Fibroblast of skin of right biceps (primary cell): ENCODE results near the gene NEK2.
"Not testable (repeated sequence)": the region's sequence is repeated elsewhere in the genome, so short reads cannot be mapped to it uniquely, and the experiment has no call there.

Experiments
- DNase-seq: peaks from one replicate; pipeline ENCODE4 v3.0.0-alpha.2; 2013

NEK2 gene

DNA sequence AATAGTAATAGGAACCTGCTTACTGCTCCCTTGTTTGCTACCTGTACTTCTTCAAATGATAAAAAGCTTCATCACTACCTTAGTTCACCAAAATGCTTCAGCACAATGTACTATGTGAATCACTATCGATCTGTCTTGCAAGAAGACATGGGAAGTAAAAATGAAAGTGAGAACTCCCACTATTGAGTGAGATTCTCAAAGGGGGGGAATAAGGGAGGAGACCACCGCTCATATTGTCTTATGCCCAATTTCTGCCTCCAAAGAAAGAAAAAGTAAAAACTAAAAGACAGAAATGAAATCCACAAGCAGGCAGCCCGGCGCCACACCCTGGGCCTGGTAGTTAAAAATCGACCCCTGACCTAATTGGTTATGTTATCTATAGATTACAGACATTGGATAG is 18.5 kb upstream of the NEK2 start:
- not testable (repeated sequence) for DNase-seq

GRCh38 chr1:211688421-211688820 is 13.0 kb upstream of the NEK2 start:
- DNase-seq = no peak

DNA sequence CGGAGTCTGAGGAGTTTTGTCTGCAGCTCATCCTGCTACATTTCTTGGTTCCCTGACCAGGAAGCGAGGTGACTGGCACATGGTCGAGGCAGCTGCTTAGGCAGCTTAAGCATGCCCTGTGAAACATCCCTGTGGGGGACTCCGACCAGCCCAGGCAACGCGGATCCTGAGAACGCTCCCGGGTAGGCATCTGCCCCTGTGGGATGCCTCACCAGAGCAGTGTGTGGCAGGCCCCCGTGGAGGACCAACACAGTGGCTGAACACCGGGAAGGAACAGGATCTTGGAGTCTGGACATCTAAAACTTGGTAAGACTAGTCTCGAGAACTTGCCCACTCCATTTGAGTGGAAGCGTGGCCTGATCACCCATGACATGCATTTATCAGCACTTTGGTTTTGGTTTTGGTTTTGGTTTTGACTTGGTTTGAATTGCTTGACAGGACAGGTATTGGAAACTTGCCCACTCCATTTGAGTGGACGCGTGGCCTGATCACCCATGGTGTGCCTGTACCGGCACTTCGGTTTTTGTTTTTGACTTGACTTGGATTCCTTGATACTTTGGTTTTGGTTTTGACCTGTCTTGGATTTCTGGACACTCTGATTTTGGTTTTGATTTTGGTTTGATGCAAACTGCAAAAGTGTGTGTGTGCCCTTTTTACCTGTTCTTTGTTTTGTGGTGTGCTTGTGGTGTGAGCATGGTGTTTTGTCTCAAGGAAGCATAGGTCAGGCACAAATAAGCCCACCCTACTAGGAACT is 12.2 kb upstream of the NEK2 start:
- no peak for DNase-seq

- DNase-seq = no peak
Observed at GRCh38 chr1:211685823-211686222, 10.4 kb upstream of the NEK2 start.

DNA sequence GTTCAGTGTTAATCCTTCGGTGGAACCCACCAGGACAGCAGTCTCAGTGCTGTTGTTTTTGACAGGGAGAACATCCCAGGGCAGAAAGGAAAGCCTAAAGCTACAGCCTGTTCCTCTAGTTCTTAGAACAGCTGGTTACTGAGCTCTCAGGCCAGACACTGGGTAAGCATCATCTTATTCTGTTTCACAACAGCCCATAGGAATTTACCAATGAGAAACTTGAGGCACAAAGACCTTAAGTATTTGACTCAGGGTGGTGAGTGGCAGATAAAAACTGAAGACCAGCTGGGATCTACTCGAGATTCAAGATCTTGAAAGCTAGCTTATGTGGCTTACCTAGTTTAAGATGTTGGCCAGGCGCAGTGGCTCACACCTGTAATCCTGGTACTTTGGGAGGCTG is 9.4 kb upstream of the NEK2 start:
- no peak for DNase-seq

GRCh38 chr1:211684331-211684730 is 8.9 kb upstream of the NEK2 start:
- no peak for DNase-seq

DNA sequence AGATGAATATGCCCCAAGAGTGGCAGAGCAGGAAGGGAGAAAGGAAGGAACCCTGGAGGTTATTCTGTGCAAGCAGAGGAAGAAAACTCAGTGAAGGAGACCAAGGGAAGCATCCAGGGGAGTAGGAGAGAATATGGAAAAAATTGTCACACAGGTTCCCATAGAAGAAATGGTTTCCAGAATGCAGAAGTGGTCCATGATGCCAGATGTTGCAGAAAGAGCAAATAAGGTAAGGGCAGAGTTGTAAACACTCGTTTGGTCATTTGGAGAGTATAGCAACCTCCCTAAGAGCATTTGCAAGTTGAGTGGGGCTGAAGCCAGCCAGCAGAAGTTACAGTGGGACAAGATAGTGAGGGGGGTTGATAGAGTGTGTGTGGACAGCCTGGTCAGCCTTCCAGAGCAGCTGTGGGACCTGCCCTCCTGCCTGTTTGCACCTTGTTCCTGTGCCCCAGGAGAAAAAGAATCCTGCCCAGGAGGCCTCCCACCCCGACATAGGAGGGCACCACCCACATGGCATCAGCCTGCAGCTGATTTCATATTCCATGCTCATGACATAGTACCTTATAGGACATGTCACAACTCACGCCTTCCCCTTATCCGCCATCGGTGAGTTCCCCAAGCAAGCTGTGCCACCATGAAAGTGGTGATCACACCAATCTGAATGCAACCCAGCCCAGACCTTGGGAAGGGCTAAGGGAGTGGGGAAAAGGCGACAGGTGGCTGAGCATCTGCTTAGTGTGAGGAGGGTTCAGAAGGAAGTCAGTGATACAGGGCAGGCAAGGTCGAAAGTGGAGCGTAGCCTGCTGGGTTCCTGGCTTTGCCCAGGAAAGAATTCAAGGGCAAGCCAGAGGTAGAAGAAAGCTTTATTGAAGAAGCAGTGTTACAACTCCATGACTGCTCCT is 8.2 kb upstream of the NEK2 start:
- no peak for DNase-seq

- DNase-seq = peak; percentile 21
Observed at GRCh38 chr1:211682186-211682585, 6.8 kb upstream of the NEK2 start.

DNA sequence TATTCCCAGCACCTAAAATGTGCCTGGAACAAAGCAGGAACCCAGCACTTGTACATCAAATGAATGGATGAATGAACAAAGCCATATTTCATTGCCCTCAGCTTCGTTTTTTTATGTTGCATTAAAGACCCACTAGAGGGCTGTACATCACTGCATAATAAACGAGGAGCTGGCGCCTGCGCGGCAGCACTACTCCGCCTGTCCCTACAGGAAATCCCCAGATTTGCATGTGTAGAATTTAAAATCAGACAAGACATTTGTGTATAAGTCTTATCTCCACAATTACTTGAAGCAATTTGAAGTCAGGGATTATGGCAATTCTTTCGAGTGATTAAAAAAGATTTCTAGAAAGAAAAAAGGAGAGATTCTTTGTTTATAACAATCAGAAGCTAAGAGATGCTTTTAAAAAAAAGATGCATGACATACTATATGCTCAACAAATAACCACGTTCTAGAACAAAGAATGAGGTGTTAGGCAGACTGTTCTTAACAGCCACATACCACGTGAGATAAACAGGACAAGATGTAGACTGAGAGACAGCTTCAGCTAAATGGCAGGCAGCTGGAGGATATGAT is 5.4 kb upstream of the NEK2 start:
- DNase-seq = peak; percentile 83

DNA sequence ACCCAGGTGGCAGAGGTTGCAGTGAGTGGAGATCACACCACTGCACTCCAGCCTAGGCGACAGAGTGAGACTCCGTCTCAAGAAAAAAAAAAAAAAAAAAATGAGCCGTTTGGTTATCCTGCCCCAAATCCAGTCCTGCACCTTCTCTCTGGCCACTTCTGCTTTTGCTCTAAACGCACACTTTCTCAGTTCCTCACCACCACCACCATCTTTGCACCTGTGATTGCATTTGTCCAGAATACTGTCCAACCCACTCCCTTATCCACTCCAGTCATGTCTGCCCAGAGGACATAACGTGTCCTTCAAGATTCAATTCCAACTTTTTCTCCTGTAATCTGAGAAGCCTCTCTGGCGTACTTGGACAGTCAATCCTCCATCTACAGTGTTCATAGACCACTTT is 2.2 kb upstream of the NEK2 start:
- no peak for DNase-seq

- no peak for DNase-seq
Observed at GRCh38 chr1:211676761-211677160, 1.3 kb upstream of the NEK2 start.

- DNase-seq = no peak
Observed at GRCh38 chr1:211676106-211676583, 724 bp upstream of the NEK2 start.

DNA sequence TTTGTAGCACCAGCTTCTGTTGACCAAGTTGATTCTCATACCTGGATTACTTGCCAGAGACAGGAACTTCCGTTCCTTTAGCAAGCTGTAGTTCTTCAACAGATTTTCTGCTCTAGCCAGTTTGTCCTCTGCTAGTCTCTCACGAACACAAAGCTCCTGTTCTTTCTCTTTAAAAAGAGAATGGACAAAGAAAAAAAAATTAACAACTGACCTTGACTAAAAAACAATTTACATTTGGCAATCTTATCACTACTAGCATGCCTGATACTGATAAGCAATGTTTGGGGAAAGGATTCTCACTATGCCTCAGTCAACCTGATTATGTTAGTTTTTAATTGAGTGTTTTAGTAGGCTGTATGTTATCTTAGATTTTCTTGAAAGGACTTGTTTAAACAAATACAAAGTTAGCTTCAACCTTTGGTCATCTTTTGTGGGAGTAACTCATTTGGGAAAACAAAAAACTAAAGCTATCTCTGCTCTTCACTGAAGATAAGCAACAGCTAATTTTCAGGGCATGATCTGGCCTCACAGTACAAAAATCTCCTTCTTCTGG is 8.3 kb downstream of the NEK2 start:
- DNase-seq = no peak

DNA sequence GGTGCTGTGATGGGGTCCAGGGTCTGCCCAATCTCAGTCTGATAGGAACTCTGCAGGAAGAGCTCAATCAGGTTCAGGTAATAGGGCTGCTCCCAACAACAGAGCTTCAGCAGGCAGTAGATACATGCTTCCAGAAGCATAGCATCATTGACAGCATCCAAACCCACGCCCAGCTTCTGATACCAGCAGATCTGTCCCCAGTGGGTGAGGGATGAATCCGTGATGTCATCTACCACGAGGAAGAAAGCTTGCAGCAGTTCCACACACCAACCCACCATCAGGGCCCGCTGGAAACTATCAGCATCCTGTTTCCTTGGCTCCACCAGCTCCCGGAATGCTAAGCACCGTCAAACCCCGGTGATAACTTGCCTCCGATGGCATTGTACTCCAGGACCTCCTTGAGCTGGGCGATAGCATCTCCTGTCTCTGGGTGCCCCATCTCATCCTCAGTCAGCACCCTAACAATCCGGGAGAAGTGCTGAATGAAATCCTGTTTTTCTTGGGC is 14.7 kb downstream of the NEK2 start:
- no peak for DNase-seq

DNA sequence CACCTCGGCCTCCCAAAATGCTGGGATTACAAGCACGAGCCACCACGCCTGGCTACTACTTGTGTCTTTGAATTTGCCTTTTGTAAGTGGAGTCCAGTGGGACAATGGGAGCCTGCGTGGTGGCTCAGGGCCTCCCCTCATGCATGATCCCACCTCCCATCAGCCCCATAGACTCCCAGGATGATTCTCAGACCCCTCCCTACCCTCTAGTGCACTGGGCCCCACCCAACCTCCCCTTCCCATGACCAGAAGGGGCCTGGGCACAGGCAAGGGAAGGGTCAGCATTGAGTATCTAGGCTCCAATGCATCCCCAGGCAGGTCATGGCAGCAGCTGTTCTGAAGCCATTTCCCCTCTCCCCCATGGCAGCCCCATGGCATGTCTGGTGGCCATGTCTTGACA is 18.7 kb downstream of the NEK2 start:
- no peak for DNase-seq

DNA sequence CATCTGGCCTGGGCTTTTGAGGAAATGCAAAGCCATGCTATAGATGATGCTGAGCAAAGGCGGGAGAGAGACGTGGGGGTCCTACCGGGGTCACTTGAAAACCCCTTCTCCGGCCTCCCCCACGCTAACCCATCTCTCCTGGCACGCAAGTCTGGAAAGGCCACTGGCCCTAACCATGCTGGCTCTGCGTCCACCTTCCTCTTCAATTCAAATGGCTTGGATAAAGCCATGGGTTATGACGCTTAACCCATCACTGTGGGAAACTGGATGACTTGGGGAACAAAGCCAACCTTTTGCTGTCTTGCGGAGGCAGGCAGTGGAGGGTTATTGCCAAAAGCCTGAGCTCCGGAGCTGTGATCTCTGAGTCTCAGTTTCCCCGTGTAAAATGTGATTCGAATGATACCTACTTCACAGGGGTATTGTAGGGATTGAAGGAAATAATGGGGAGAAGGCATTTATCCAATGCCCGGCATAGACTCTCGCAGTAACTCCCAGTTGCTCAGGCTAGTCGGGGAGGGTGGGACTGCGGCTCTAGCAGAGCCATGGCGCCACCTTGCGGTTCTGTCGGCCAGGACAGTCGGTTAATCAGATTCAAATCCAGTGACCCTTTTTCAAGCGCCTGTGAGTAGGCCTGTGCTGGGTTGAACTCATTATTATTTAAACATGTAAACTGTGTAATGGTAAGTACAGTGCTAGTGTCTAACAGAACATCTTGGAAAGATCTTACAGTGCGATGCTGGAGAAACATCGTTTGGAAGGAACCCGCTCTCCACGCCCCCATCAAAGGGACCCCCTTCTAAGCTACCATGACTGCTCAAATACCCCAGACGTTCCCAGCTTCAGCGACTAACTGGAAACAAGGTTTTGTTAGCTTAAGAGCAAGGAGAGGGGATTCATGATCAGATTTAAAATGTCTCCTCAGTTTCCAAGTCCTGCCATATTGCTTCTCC is 20.3 kb downstream of the NEK2 start:
- peak; percentile 79 for DNase-seq

- DNase-seq = no peak
Observed at GRCh38 chr1:211653959-211654496, 21.4 kb downstream of the NEK2 start.

DNA sequence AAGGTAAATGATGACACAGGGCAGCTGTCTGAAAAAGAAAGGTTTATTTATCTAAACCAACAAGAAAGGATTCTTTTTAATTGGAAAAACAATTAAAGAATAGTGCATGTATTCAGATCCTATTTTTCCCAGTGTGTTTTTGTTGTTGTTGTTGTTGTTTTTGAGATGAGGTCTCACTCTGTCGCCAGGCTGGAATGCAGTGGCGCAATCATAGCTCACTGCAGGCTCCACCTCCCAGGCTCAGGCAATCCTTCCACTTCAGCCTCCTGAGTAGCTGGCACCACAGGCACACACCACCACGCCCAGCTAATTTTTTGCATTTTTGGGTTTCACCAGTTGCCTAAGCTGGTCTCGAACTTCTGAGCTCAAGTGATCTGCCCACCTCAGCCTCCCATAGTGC is 22.1 kb downstream of the NEK2 start:
- DNase-seq = no peak

- no peak for DNase-seq
Observed at GRCh38 chr1:211652371-211652770, 23.1 kb downstream of the NEK2 start.

DNA sequence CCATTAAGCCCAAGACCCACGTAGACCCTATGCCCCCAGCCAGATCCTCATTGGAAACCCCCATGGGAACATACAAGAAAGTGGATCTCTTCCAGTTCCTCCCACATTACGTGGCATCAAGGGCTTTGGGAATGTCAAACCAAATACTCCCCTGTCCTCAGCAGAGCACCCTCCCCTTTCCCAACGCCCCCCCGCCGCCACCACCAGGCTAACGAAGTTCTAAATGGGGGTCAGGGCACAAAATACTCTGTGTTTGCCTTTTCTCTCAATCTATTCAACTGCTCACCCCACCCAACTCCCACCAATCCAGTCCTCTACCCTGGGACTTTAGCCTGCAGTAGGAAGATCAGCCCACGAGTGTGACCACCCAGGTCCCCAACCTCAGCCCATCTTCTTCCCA is 24.5 kb downstream of the NEK2 start:
- DNase-seq = no peak
